ENCODE measurements around the gene SBF1. TPM values are rescaled to one million over a fixed set of nuclear protein-coding genes. Genes with fewer than 3 reads are reported as not detected.

The SBF1 gene
- total RNA-seq, 4 donors from 2014 or later = 80.0 to 227 (median 128) TPM

- no peaks in the 10 kb centered on the region for H3K27me3 ChIP-seq
- H3K4me1 ChIP-seq = peaks cover 13 to 19% of the 10 kb centered on the region in 2 donors
- TF ChIP-seq POLR2A (IDR thresholded peaks at IDR 0.05) (no peak), CTCF (IDR thresholded peaks at IDR 0.05) (no peak)
- no peak for DNase-seq
- peaks cover 23 to 27% of the 10 kb centered on the region in 2 donors for H3K36me3 ChIP-seq
- no peak overlapping the region for H3K4me3 ChIP-seq (replicated peaks in 1 of 3)
- no peaks in the 10 kb centered on the region for H3K9me3 ChIP-seq
- H3K27ac ChIP-seq = no peak overlapping the region
- intact Hi-C loops (cut with DNase I) = loop anchor here (10.0 kb wide), 1 partner anchor 258 kb away; the partner anchor contains the start of gene TUBGCP6
- WGBS, 2 donors = 90% methylated on average over 13 to 15 of the region's 24 CpGs
Measured at GRCh38 chr22:50502628-50503474, 28.0 kb upstream of the SBF1 start.

- intact Hi-C loops (cut with DNase I) = loop anchor here (10.0 kb wide), 1 partner anchor 257 kb away; the partner anchor contains the start of gene TUBGCP6
- peaks cover 13 to 20% of the 10 kb centered on the region in 2 donors for H3K4me1 ChIP-seq
- no peak for DNase-seq
- H3K36me3 ChIP-seq = peaks cover 23 to 27% of the 10 kb centered on the region in 2 donors
- no peaks in the 10 kb centered on the region for H3K9me3 ChIP-seq
- no peaks in the 10 kb centered on the region for H3K27me3 ChIP-seq
- WGBS, 2 donors = 92 to 93% methylated on average over 6 of the region's 6 CpGs
- TF ChIP-seq POLR2A (IDR thresholded peaks at IDR 0.05) = no peak
- no peak for TF ChIP-seq CTCF (IDR thresholded peaks at IDR 0.05)
- no peak overlapping the region for H3K27ac ChIP-seq
- H3K4me3 ChIP-seq (replicated peaks in 1 of 3) = no peak overlapping the region
Measured at GRCh38 chr22:50502096-50502495, 27.3 kb upstream of the SBF1 start.

GRCh38 chr22:50500452-50500851 is 25.6 kb upstream of the SBF1 start:
- Histone ChIP-seq H3K27ac (no peak overlapping the region), H3K4me3 (replicated peaks in 1 of 3) (no peak overlapping the region), H3K4me1 (peaks cover 4 to 10% of the 10 kb centered on the region in 2 donors), H3K36me3 (peaks cover 18 to 19% of the 10 kb centered on the region in 2 donors), H3K9me3 (no peaks in the 10 kb centered on the region), H3K27me3 (no peaks in the 10 kb centered on the region)
- 92 to 96% methylated on average over 12 of the region's 12 CpGs for WGBS, 2 donors
- no peak for TF ChIP-seq POLR2A (IDR thresholded peaks at IDR 0.05)
- TF ChIP-seq CTCF (IDR thresholded peaks at IDR 0.05) = no peak
- intact Hi-C loops (cut with DNase I) = loop anchor here (10.0 kb wide), 1 partner anchor 256 kb away; the partner anchor contains the start of gene TUBGCP6
- DNase-seq = no peak

GRCh38 chr22:50498322-50498890 is 23.6 kb upstream of the SBF1 start:
- no peaks in the 10 kb centered on the region for H3K9me3 ChIP-seq
- no peak overlapping the region for H3K4me3 ChIP-seq (replicated peaks in 1 of 3)
- 8 to 17% methylated on average over 13 of the region's 13 CpGs for WGBS, 2 donors
- H3K27ac ChIP-seq = peak overlapping the region in 1 of 3 donors; percentile 41
- peak; percentile 75 to 80 for DNase-seq
- TF ChIP-seq CTCF (IDR thresholded peaks at IDR 0.05) = peak; percentile 15 to 72 (median 64)
- TF ChIP-seq POLR2A (IDR thresholded peaks at IDR 0.05) = no peak
- H3K4me1 ChIP-seq = peaks cover 4 to 10% of the 10 kb centered on the region in 2 donors
- no peaks in the 10 kb centered on the region for H3K27me3 ChIP-seq
- intact Hi-C loops (cut with DNase I) = no loop called here
- H3K36me3 ChIP-seq = peaks cover 10 to 11% of the 10 kb centered on the region in 2 donors

- Histone ChIP-seq H3K4me3 (replicated peaks in 1 of 3) (no peak overlapping the region), H3K36me3 (no peaks in the 10 kb centered on the region), H3K27me3 (no peaks in the 10 kb centered on the region), H3K9me3 (no peaks in the 10 kb centered on the region), H3K4me1 (peaks cover 4 to 10% of the 10 kb centered on the region in 2 donors), H3K27ac (no peak overlapping the region)
- WGBS, 2 donors = 92 to 93% methylated on average over 6 of the region's 6 CpGs
- no peak for TF ChIP-seq CTCF (IDR thresholded peaks at IDR 0.05)
- TF ChIP-seq POLR2A (IDR thresholded peaks at IDR 0.05) = no peak
- intact Hi-C loops (cut with DNase I) = no loop called here
- no peak for DNase-seq
Measured at GRCh38 chr22:50497093-50497492, 22.3 kb upstream of the SBF1 start.
